Measurements from ENCODE around the gene TBC1D2. TPM values are rescaled to one million over a fixed set of nuclear protein-coding genes. Genes with fewer than 3 reads are reported as not detected.

TBC1D2 gene
- total and polyA plus RNA-seq, 2 of the 13 experiments (the other 11 are each of a cell fraction or from before 2014, with no cell fraction given) = 2.0 to 2.8 TPM

- TF ChIP-seq PRDM10 (CRISPR knock-in tag; IDR thresholded peaks at IDR 0.05; ENCODE audit: low read depth) = no peak
- no peak for TF ChIP-seq GATAD1 (CRISPR knock-in tag; IDR thresholded peaks at IDR 0.05)
- no peak for TF ChIP-seq SMAD1 (CRISPR knock-in tag; IDR thresholded peaks at IDR 0.05; ENCODE audit: borderline replicate concordance, low read depth)
- no peak for TF ChIP-seq ZNF362 (CRISPR knock-in tag; IDR thresholded peaks at IDR 0.05; ENCODE audit: borderline replicate concordance)
- TF ChIP-seq AGO2 (optimal IDR thresholded peaks at IDR 0.05; ENCODE audit: low read depth, low read length) = no peak
- no peak for TF ChIP-seq NR3C1 (CRISPR knock-in tag; IDR thresholded peaks at IDR 0.05)
- no peak for TF ChIP-seq EZH2 (conservative IDR thresholded peaks at IDR 0.05; ENCODE audit: low read depth, low read length)
- no peak for TF ChIP-seq TP53 (CRISPR knock-in tag; conservative IDR thresholded peaks at IDR 0.05)
- no peak for TF ChIP-seq ZNF644 (CRISPR knock-in tag; IDR thresholded peaks at IDR 0.05; ENCODE audit: low read depth)
- 0 out of 2 replicates have a peak, but pooled peaks have one; percentile 14 for TF ChIP-seq SAP130 (CRISPR knock-in tag; IDR thresholded peaks at IDR 0.05; ENCODE audit: low read depth)
- TF ChIP-seq FIP1L1 (IDR thresholded peaks at IDR 0.05; ENCODE audit: borderline replicate concordance, insufficient read depth, low read depth, low read length) = no peak
- no peak for TF ChIP-seq NFKB2 (CRISPR knock-in tag; IDR thresholded peaks at IDR 0.05; ENCODE audit: borderline replicate concordance)
- no peak for TF ChIP-seq MTA3 (CRISPR knock-in tag; IDR thresholded peaks at IDR 0.05)
- TF ChIP-seq E2F1 (CRISPR knock-in tag; IDR thresholded peaks at IDR 0.05) = no peak
- no peak for TF ChIP-seq NR2C2 (CRISPR knock-in tag; IDR thresholded peaks at IDR 0.05; ENCODE audit: borderline replicate concordance)
- no peak for TF ChIP-seq MAZ (IDR thresholded peaks at IDR 0.05; ENCODE audit: borderline replicate concordance, low read depth, low read length)
- no peak for TF ChIP-seq MAZ (CRISPR knock-in tag; IDR thresholded peaks at IDR 0.05; ENCODE audit: low read depth)
- no peak for TF ChIP-seq ZNF879 (CRISPR knock-in tag; IDR thresholded peaks at IDR 0.05)
- TF ChIP-seq ZNF367 (CRISPR knock-in tag; IDR thresholded peaks at IDR 0.05; ENCODE audit: borderline replicate concordance) = no peak
- TF ChIP-seq SRY (CRISPR knock-in tag; IDR thresholded peaks at IDR 0.05) = no peak
- no peak for TF ChIP-seq RNF219 (CRISPR knock-in tag; IDR thresholded peaks at IDR 0.05)
- TF ChIP-seq RAD51 (IDR thresholded peaks at IDR 0.05; ENCODE audit: borderline replicate concordance) = no peak
Measured at GRCh38 chr9:98182889-98183599, 72.4 kb downstream of the TBC1D2 start (continued).

All from HepG2 (cell line).